Kidney epithelial cell (primary cell): ENCODE measurements around the gene TMPRSS11A. TPM values are rescaled to one million over a fixed set of nuclear protein-coding genes. Genes with fewer than 3 reads are reported as not detected.

Source experiments
- DNase-seq: peaks from one replicate; pipeline ENCODE4 v3.0.0-alpha.2; 2010; ENCODE audit warnings: low read depth
- H3K27me3 ChIP-seq: 2 replicates; pipeline ENCODE4 v1.6.0; 2011; ENCODE audit warnings: low read length; ENCODE audit not compliant: control insufficient read depth, insufficient read depth
- H3K36me3 ChIP-seq: 2 replicates; pipeline ENCODE4 v1.5.1; 2011; ENCODE audit warnings: low read length; ENCODE audit not compliant: control insufficient read depth, insufficient read depth
- H3K4me3 ChIP-seq: 2 replicates; pipeline ENCODE4 v1.5.1; 2011; ENCODE audit warnings: low read depth, mild to moderate bottlenecking, control low read depth, low read length
- CTCF ChIP-seq: IDR thresholded peaks from 2 replicates; pipeline ENCODE4 v1.5.1; 2011; ENCODE audit warnings: mild to moderate bottlenecking, moderate library complexity, low read length, control low read depth, inconsistent platforms; ENCODE audit not compliant: insufficient read depth, poor library complexity, severe bottlenecking
- total RNA-seq: library from RNA; depleted of rRNA; stranded (reverse); fragments of >200 nt; gene quantifications from 2 replicates; pipeline ENCODE4 v1.2.3, GENCODE V29; 2015

Gene TMPRSS11A
- total RNA-seq, 1 donor from 2014 or later: not detected

GRCh38 chr4:67928546-67928945 lies 34.7 kb downstream of the TMPRSS11A start:
- no peaks in the 10 kb centered on the region for H3K27me3 ChIP-seq
- no peak overlapping the region for H3K4me3 ChIP-seq
- no peaks in the 10 kb centered on the region for H3K36me3 ChIP-seq
- DNase-seq: no peak
- no peak for TF ChIP-seq CTCF

- DNase-seq: no peak
- Histone ChIP-seq H3K4me3 (no peak overlapping the region), H3K36me3 (no peaks in the 10 kb centered on the region), H3K27me3 (no peaks in the 10 kb centered on the region)
- TF ChIP-seq CTCF: no peak
Measured at GRCh38 chr4:67927251-67927650, 36.0 kb downstream of the TMPRSS11A start.

DNA sequence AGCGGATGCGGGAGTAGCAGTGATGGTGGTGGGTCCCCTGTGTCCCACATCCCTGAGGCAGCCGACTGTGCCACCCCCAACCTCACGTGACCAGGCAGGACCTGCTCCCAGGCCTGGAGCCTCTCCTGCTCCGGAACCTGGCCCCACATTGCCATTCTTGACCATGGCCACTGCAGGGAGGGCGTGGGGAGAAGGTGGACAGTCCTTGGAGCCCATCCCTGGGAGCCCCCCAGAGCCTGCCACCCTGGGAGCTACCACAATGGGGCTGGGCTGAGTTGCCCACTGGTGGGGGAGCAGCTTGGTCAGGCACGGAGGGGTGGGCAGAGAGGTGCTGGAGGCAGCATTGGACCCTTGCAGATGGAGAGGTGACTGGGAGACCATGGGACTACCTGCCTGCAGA lies 36.8 kb downstream of the TMPRSS11A start:
- DNase-seq: no peak
- Histone ChIP-seq H3K36me3 (no peaks in the 10 kb centered on the region), H3K27me3 (no peaks in the 10 kb centered on the region), H3K4me3 (no peak overlapping the region)
- no peak for TF ChIP-seq CTCF

GRCh38 chr4:67922697-67923096 lies 40.6 kb downstream of the TMPRSS11A start:
- H3K27me3 ChIP-seq: no peaks in the 10 kb centered on the region
- H3K4me3 ChIP-seq: no peak overlapping the region
- H3K36me3 ChIP-seq: no peaks in the 10 kb centered on the region
- no peak for DNase-seq
- no peak for TF ChIP-seq CTCF

- no peaks in the 10 kb centered on the region for H3K27me3 ChIP-seq
- TF ChIP-seq CTCF: peak; percentile 54
- no peak overlapping the region for H3K4me3 ChIP-seq
- DNase-seq: no peak
- H3K36me3 ChIP-seq: no peaks in the 10 kb centered on the region
Measured at GRCh38 chr4:67918428-67918827, 44.9 kb downstream of the TMPRSS11A start.

DNA sequence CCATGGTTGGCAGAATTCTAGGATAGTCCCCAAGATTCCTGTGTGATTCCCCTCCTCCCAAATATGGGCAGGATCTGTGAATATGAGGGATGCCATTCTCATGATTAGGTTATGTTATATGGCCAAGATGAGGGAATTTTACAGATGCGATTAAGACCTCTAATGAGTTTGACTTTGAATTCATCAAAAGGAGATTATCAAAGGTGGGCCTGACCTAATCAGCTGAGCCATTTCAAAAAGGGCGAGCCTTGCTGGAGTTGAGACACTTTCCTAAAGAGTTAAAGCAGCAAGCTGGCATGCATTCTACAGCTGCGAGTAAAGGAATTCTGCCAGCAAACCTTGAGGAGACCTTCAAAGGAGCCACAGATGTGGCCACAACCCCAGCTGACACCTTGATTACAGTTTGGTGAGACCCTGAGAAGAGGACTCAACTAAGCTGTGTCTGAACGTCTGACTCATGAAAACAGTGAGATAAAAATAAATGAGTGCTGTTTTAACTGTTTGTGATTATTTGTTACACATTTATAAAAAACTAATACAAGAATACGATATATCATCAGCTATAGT lies 47.8 kb downstream of the TMPRSS11A start:
- Histone ChIP-seq H3K27me3 (no peaks in the 10 kb centered on the region), H3K36me3 (no peaks in the 10 kb centered on the region), H3K4me3 (no peak overlapping the region)
- no peak for TF ChIP-seq CTCF
- DNase-seq: no peak
